Dedifferentiated amniotic fluid mesenchymal stem cell (primary cell): ENCODE measurements around the gene CLSTN1.
"Not testable (repeated sequence)": the region's sequence is repeated elsewhere in the genome, so short reads cannot be mapped to it uniquely, and the experiment has no call there.

ENCODE experiments used
- DNase-seq: peaks from one replicate; pipeline ENCODE4 v3.0.0-alpha.2; 2016; ENCODE audit errors: extremely low spot score

The CLSTN1 gene

DNA sequence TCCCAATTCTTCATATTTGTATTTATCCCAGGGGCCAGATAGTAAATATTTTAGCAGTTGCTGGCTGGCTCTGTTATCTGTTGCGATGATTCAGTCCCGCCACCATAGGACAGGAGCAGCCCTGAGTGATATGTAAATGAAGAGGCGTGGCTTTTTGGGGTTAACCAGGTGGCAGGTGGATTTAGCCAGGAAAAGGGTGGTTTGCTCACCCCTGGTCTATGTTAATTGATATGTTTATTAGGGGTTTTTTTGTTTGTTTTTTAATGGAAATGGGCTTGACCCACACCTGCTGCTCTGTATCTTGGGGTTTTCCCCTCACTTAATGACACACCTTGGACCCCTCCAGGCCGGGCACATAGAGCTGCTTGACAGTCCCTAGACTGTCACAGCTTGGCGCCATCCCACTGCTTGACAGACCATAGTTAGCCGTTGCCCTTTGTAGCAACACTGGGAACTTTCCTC, 109.5 kb downstream of the CLSTN1 start:
- no peak for DNase-seq

DNA sequence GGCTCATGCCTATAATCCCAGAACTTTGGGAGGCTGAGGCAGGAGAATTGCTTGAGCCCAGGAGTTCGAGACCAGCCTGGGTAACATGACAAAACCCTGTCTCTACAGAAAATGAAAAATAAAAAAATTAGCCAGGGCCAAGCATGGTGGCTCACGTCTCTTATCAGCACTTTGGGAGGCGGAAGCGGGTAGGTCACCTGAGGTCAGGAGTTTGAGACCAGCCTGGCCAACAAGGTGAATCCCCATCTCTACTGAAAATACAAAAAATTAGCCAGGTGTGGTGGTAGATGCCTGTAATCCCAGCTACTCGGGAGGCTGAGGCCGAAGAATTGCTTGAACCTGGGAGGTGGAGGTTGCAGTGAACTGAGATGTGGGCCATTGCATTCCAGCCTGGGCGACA, 111.0 kb downstream of the CLSTN1 start:
- DNase-seq, result not testable (repeated sequence)

DNA sequence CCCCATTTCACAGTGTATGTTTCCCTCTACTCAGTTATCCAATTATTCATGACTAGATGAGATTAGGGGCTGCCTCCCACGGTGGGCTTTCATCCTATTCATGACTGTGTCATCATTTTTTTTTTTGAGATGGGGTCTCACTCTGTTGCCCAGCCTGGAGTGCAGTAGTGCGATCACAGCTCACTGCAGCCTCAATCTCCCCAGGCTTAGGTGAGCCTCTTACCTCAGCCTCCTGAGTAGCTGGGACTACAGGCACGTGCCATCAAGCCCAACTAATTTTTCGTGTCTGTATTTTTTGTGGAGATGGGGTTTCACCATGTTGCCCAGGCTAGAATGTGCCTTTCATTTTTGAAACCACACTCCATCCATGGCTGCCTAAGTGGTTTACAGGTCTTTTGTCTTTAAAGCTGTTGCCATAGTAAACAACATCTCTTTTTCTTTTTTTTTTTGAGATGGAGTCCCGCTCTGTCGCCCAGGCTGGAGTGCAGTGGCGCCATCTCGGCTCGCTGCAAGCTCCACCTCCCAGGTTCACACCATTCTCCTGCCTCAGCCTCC, 112.2 kb downstream of the CLSTN1 start:
- no peak for DNase-seq

GRCh38 chr1:9710037-9710436, 113.7 kb downstream of the CLSTN1 start:
- DNase-seq, result no peak

- no peak for DNase-seq
These were observed 117.6 kb downstream of the CLSTN1 start for GRCh38 chr1:9706178-9706577.

DNA sequence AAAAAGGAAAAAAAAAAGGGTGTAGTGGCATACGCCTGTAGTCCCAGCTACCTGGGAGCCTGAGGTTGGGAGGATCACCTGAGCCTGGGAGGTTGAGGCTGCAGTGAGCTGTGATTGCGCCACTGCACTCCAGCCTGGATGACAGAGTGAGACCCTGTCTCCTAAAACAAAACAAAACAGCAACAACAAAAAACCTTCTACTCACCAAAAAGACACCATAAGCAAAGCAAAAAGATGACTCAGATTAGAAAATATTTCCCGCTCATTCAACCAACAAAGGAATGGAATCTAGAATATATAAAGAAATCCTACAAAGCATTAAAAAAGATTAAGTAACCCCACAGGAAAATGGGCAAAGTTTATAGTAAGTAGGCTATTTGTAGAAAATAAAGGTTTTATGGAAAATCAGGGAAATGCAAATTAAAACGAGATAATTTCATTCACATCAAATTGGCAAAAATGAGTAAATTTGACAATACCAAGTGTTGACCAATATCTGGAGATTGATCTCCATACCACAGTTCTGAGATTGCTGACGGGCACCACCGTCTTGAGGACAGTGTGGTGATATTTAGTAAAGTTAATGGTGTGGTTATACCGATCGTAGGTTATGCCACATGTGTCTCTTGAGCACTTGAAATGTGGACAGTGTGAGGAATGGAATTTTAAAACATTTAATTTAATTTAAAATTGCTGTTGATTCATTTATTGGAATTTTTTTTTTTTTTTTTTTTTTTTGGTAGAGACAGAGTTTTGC, 118.2 kb downstream of the CLSTN1 start:
- peak; percentile 20 for DNase-seq

DNA sequence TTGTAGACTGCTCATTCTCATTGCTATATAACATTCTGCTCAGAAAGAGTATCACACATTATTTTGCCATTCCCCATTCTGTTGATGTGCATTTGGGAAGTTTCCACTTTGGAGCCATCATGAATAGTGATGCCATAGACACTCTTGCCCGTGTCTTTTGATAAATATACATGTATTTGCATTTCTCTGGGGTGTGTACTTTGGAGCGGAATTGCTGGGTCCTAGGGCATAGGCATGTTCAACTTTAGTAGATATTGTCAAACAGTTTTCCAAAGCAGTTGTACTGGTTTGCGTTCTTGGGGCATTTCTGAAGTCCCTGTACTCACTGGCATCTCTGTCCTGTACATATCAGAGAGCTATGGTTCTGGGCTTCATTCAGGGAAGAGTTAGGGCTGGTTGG, 120.1 kb downstream of the CLSTN1 start:
- DNase-seq, result no peak

GRCh38 chr1:9703165-9703509, 120.6 kb downstream of the CLSTN1 start:
- DNase-seq, result no peak

- DNase-seq, result no peak
These were observed 122.1 kb downstream of the CLSTN1 start for GRCh38 chr1:9701665-9702064.

DNA sequence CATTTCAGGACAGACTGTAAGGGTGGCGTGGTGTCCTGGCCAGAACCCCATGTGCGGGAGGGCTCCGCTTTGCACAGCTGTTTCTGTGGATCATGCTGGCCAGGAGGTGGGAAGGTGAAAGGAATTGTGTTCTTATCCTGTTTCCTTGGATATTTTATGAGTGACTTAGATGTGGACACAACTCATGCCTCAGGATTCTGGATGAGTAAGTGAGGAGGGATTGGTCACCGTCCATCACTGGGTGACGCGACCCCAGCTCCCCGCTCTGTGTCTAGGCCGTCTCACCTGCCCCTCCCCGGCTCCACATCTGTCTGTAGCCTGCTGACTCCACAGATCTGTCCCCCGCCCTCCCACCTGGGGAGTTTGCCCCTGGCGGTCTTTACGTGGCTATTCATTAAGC, 123.4 kb downstream of the CLSTN1 start:
- DNase-seq, result peak; percentile 40

DNA sequence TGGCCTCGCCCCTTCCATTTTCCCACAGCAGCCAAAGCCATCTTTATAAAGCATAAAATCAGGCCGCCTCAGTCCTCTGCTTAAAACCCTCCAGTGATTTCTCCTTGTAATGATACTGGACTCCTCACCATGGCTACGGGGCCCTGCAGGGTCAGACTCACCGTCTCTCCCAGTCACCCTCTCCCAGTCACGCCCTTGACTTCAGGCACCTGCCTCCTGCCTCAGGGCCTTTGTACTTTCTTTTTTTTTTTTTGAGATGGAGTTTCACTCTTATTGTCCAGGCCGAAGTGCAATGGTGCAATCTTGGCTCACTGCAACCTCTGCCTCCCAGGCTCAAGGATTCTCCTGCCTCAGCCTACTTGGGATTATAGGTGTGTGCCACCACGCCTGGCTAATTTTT, 124.4 kb downstream of the CLSTN1 start:
- DNase-seq, result no peak

GRCh38 chr1:9696793-9697192, 127.0 kb downstream of the CLSTN1 start:
- no peak for DNase-seq

DNA sequence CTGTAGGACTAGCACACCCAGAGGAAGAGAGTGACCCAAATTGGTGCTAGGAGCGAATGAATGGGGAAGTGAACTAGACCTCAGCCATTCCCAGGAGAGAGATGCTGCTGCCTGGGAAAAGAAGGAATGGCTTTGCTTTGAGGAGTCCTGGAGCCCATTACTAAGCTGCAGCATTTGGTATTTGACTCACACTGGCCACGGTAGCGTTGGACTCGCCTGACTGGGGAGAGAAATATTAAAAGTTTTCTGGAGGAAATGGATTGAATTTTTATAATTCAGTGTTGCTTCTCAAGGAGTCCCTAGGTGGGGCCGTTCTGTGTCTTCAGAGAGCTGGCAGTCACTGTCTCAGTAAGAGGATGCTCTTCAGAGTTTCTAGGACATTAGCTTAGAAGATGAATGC, 132.1 kb downstream of the CLSTN1 start:
- DNase-seq, result no peak

GRCh38 chr1:9691108-9691445, 132.7 kb downstream of the CLSTN1 start:
- no peak for DNase-seq

DNA sequence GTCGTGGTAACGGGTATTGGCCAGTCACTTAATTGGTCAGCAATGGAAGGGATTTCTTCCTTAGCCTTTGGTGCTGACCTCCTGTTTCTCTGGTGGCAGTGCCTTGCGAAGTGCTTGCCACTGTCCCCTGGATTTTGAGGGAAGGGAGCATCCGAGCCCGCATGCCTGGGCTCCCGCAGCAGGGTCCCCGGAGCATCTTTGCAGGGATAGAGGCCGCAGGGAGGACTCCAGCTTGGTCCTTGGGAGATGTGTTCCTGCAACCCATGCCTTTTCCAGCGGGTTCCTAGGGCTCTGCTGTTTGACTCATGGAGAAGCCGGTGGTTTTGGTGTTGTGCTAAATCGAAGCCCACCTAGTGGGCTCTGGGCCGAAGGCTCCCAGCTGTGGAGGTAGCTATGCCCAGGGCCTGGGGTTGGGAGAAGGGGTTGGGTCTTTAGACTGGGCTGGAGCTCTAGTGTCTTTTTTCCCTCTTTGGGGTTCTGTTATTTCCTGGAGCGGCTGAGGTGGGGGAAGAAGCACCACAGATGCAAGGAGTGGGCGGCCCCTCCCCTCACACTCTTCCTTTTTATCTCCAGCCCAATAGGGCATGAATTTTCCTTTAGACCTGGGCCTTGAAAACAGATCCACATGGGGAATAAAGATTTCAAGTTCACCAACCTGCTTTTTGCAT, 133.2 kb downstream of the CLSTN1 start:
- DNase-seq, result no peak

GRCh38 chr1:9689971-9690381, 133.8 kb downstream of the CLSTN1 start:
- DNase-seq, result no peak

- peak; percentile 27 for DNase-seq
These were observed 134.6 kb downstream of the CLSTN1 start for GRCh38 chr1:9689011-9689706.

GRCh38 chr1:9688599-9688998, 135.2 kb downstream of the CLSTN1 start:
- no peak for DNase-seq

GRCh38 chr1:9687874-9688582, 135.7 kb downstream of the CLSTN1 start:
- DNase-seq, result no peak

GRCh38 chr1:9687120-9687873, 136.5 kb downstream of the CLSTN1 start:
- DNase-seq, result no peak

DNA sequence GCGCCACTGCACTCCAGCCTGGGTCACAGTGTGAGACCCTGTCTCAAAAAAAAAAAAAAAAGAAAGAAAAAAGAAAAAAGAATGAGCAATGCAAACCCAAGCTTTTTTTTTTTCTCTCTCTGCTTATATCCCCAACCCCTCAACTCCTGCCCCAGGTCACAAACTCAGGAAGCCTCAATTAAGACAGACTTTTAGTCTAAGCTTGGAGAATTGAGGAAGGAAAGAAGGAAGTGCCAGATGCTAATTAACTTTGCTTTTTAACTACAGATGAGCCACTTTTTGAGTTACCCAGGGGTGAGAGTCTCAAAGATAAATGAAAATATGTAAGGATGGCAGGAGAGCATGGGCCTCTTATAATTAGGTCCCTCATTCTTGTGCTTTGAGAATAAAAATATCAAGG, 139.0 kb downstream of the CLSTN1 start:
- DNase-seq, result no peak
